Ishikawa (cell line): ENCODE data around the gene SESN2.

ENCODE experiments used
- CEBPB ChIP-seq: IDR thresholded peaks from 2 replicates; pipeline ENCODE4 v1.6.1; 2012
- CREB1 ChIP-seq: IDR thresholded peaks from 2 replicates; pipeline ENCODE4 v1.6.1; 2012; ENCODE audit warnings: low read depth
- EGR1 ChIP-seq: IDR thresholded peaks from 2 replicates; pipeline ENCODE4 v1.6.1; 2012
- EP300 ChIP-seq: IDR thresholded peaks from 2 replicates; pipeline ENCODE4 v1.6.1; 2012; ENCODE audit warnings: borderline replicate concordance
- FOXM1 ChIP-seq: IDR thresholded peaks from 2 replicates; pipeline ENCODE4 v1.6.1; 2012; ENCODE audit warnings: low read depth, borderline replicate concordance
- NFIC ChIP-seq: IDR thresholded peaks from 2 replicates; pipeline ENCODE4 v1.6.1; 2012
- RAD21 ChIP-seq: IDR thresholded peaks from 2 replicates; pipeline ENCODE4 v1.6.1; 2012; ENCODE audit warnings: low read depth
- TAF1 ChIP-seq: IDR thresholded peaks from 2 replicates; pipeline ENCODE4 v1.6.1; 2012; ENCODE audit warnings: low read depth, mild to moderate bottlenecking
- TCF12 ChIP-seq: IDR thresholded peaks from 2 replicates; pipeline ENCODE4 v1.6.1; 2012; ENCODE audit warnings: low read depth
- TEAD4 ChIP-seq: IDR thresholded peaks from 2 replicates; pipeline ENCODE4 v1.6.1; 2012
- YY1 ChIP-seq: IDR thresholded peaks from 2 replicates; pipeline ENCODE4 v1.6.1; 2012; ENCODE audit warnings: low read depth
- ZBTB7A ChIP-seq: IDR thresholded peaks from 2 replicates; pipeline ENCODE4 v1.6.1; 2012; ENCODE audit warnings: low read depth
- TF ChIP-seq, protein P1 (sequence below): IDR thresholded peaks from 2 replicates; pipeline ENCODE4 v1.6.1; 2012
- TF ChIP-seq, protein P2 (sequence below): IDR thresholded peaks from 2 replicates; pipeline ENCODE4 v1.6.1; 2012; ENCODE audit warnings: low read depth, mild to moderate bottlenecking
- TF ChIP-seq, protein P3 (sequence below): IDR thresholded peaks from 2 replicates; pipeline ENCODE4 v1.6.1; 2012

SESN2 gene

DNA sequence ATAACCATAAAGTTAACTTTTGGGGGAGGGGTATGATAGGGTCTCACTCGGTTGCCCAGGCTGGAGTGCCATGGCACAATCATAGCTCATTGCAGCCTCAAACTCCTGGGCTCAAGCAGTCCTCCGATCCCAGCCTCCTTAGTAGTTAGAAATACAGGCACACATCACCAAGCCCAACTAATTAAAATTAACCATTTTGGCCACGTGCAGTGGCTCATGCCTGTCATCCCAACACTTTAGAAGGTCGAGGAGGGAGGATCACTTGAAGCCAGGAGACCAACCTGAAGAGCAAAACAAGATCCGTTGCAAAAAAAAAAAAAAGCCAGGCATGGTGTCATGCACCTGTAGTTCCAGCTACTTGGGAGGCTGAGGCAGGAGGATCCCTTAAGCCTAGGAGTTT, 42.9 kb downstream of the SESN2 start:
- TF ChIP-seq, protein P1, sequence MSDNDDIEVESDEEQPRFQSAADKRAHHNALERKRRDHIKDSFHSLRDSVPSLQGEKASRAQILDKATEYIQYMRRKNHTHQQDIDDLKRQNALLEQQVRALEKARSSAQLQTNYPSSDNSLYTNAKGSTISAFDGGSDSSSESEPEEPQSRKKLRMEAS: no peak
- no peak for TF ChIP-seq NFIC
- TF ChIP-seq, protein P2, sequence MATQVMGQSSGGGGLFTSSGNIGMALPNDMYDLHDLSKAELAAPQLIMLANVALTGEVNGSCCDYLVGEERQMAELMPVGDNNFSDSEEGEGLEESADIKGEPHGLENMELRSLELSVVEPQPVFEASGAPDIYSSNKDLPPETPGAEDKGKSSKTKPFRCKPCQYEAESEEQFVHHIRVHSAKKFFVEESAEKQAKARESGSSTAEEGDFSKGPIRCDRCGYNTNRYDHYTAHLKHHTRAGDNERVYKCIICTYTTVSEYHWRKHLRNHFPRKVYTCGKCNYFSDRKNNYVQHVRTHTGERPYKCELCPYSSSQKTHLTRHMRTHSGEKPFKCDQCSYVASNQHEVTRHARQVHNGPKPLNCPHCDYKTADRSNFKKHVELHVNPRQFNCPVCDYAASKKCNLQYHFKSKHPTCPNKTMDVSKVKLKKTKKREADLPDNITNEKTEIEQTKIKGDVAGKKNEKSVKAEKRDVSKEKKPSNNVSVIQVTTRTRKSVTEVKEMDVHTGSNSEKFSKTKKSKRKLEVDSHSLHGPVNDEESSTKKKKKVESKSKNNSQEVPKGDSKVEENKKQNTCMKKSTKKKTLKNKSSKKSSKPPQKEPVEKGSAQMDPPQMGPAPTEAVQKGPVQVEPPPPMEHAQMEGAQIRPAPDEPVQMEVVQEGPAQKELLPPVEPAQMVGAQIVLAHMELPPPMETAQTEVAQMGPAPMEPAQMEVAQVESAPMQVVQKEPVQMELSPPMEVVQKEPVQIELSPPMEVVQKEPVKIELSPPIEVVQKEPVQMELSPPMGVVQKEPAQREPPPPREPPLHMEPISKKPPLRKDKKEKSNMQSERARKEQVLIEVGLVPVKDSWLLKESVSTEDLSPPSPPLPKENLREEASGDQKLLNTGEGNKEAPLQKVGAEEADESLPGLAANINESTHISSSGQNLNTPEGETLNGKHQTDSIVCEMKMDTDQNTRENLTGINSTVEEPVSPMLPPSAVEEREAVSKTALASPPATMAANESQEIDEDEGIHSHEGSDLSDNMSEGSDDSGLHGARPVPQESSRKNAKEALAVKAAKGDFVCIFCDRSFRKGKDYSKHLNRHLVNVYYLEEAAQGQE: no peak
- no peak for TF ChIP-seq EP300
- no peak for TF ChIP-seq YY1
- TF ChIP-seq TAF1: no peak
- TF ChIP-seq TEAD4: no peak
- TF ChIP-seq ZBTB7A: no peak
- TF ChIP-seq RAD21: no peak
- no peak for TF ChIP-seq EGR1

DNA sequence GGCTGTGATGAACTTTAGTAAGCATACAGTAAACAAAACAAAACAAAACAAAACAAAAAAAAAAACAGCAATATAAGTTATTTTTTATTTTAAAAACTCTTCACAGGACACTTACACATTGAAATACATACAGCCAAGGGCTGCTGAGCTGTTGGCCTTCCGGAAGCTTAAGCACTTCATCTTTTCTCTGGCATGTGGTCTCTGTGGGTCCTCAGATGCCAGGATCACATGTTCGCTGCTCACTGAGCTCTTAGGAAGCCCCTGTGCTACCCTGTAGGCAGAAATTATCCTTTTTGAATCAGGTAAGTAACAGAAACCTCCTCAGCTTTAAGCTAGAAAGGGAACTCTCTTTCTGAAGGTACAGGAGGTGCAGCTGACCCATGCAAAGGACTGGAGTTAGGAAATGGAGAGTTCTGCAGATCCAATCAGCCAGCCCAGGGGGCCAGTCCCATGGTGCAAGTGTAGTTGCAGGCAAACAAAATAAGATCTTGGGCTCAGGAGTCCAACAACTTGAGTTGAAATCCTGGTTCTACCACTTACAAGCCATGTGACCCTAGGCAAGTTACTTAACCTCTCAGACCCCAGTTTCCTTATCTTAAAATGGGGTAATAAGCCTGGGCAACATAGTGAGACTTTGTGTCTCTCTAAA, 47.1 kb downstream of the SESN2 start:
- TF ChIP-seq NFIC: no peak
- TF ChIP-seq FOXM1: no peak
- no peak for TF ChIP-seq CEBPB
- no peak for TF ChIP-seq YY1
- no peak for TF ChIP-seq TAF1
- no peak for TF ChIP-seq TCF12
- no peak for TF ChIP-seq EP300
- no peak for TF ChIP-seq EGR1
- no peak for TF ChIP-seq RAD21
- no peak for TF ChIP-seq TEAD4
- TF ChIP-seq ZBTB7A: no peak
- TF ChIP-seq, protein P3, sequence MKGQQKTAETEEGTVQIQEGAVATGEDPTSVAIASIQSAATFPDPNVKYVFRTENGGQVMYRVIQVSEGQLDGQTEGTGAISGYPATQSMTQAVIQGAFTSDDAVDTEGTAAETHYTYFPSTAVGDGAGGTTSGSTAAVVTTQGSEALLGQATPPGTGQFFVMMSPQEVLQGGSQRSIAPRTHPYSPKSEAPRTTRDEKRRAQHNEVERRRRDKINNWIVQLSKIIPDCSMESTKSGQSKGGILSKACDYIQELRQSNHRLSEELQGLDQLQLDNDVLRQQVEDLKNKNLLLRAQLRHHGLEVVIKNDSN: no peak
- TF ChIP-seq, protein P2: no peak
- no peak for TF ChIP-seq CREB1
- TF ChIP-seq, protein P1: no peak

DNA sequence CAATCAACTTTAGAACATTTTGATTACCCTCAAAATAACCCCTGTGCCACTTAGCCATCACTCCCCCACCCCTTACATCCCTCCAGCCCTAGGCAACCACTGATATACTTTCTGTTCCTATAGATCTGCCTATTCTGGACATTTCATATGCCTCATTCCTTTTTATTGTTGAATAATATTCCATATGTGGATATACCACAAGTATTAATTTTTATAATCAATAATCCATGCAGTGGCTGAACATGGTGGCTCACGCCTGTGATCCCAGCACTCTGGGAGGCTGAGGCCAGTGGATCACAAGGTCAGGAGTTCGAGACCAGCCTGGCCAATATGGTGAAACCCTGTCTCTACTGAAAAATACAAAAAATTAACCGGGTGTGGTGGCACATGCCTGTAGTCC, 49.4 kb downstream of the SESN2 start:
- TF ChIP-seq CREB1 (no peak), FOXM1 (no peak), EP300 (no peak), CEBPB (no peak), NFIC (no peak), TEAD4 (no peak), TAF1 (no peak), RAD21 (no peak), TCF12 (no peak), EGR1 (no peak)
- TF ChIP-seq, protein P3: no peak
- TF ChIP-seq, protein P2: no peak
- TF ChIP-seq, protein P1: no peak

DNA sequence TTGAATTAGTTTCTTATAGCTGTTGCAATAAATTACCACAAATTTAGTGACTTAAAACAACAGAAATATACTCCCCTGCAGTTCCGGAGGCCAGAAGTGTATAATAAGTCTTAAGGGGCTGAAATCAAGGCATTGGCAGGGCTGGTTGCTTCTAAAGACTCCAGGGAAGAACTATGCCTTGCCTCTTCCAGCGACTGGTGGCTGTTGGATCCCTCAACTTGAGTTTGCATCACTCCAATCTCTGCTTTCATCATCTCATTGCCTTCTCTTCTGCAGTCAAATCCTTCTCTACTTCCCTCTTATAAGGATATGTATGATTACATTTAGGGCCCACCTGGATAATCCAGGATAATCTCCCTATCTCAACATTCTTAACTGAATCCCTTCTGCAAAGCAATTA, 50.4 kb downstream of the SESN2 start:
- TF ChIP-seq FOXM1 (no peak), ZBTB7A (no peak), TAF1 (no peak), EP300 (no peak), CREB1 (no peak), NFIC (no peak), RAD21 (no peak), CEBPB (no peak), EGR1 (no peak), YY1 (no peak), TEAD4 (no peak), TCF12 (no peak)
- TF ChIP-seq, protein P2: no peak
- TF ChIP-seq, protein P1: no peak
- TF ChIP-seq, protein P3: no peak
